ENCODE measurements around the gene CNGB1.

DNA sequence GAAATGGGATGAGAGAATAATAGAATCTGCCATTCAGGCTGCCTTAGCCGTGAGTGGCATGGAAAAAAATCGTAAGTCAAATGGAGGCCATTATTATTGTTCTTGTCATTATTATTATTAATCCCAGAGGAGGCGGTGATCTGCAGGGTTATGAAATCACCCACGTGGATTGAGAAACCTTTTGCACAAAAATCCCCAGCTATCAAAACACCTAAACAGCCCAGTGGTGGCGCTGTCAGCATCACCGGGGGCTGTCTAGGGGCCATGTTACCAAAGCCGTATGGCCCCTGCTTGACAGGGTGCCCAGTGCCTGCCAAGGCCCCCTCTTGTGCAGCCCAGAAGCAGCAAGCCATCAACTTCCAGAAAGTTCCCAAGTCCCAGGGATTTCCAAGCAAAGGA lies 25.2 kb downstream of the CNGB1 start:
- TF ChIP-seq RAD21 (conservative IDR thresholded peaks at IDR 0.05) (no peak), SMC3 (conservative IDR thresholded peaks at IDR 0.05; ENCODE audit: poor library complexity) (no peak), EZH2 (IDR thresholded peaks at IDR 0.05; ENCODE audit: borderline replicate concordance, insufficient read depth, low read length, poor library complexity, severe bottlenecking) (no peak)
- TF ChIP-seq, protein P1, sequence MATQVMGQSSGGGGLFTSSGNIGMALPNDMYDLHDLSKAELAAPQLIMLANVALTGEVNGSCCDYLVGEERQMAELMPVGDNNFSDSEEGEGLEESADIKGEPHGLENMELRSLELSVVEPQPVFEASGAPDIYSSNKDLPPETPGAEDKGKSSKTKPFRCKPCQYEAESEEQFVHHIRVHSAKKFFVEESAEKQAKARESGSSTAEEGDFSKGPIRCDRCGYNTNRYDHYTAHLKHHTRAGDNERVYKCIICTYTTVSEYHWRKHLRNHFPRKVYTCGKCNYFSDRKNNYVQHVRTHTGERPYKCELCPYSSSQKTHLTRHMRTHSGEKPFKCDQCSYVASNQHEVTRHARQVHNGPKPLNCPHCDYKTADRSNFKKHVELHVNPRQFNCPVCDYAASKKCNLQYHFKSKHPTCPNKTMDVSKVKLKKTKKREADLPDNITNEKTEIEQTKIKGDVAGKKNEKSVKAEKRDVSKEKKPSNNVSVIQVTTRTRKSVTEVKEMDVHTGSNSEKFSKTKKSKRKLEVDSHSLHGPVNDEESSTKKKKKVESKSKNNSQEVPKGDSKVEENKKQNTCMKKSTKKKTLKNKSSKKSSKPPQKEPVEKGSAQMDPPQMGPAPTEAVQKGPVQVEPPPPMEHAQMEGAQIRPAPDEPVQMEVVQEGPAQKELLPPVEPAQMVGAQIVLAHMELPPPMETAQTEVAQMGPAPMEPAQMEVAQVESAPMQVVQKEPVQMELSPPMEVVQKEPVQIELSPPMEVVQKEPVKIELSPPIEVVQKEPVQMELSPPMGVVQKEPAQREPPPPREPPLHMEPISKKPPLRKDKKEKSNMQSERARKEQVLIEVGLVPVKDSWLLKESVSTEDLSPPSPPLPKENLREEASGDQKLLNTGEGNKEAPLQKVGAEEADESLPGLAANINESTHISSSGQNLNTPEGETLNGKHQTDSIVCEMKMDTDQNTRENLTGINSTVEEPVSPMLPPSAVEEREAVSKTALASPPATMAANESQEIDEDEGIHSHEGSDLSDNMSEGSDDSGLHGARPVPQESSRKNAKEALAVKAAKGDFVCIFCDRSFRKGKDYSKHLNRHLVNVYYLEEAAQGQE (IDR thresholded peaks at IDR 0.05; ENCODE audit: borderline replicate concordance) = no peak
- TF ChIP-seq, protein P2, sequence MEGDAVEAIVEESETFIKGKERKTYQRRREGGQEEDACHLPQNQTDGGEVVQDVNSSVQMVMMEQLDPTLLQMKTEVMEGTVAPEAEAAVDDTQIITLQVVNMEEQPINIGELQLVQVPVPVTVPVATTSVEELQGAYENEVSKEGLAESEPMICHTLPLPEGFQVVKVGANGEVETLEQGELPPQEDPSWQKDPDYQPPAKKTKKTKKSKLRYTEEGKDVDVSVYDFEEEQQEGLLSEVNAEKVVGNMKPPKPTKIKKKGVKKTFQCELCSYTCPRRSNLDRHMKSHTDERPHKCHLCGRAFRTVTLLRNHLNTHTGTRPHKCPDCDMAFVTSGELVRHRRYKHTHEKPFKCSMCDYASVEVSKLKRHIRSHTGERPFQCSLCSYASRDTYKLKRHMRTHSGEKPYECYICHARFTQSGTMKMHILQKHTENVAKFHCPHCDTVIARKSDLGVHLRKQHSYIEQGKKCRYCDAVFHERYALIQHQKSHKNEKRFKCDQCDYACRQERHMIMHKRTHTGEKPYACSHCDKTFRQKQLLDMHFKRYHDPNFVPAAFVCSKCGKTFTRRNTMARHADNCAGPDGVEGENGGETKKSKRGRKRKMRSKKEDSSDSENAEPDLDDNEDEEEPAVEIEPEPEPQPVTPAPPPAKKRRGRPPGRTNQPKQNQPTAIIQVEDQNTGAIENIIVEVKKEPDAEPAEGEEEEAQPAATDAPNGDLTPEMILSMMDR (IDR thresholded peaks at IDR 0.05; ENCODE audit: poor library complexity, severe bottlenecking) = peak; percentile 46

Measured in neural cell (in vitro differentiated cells).